Bronchial epithelial cell (primary cell): ENCODE results near the gene TWIST1. TPM values are rescaled to one million over a fixed set of nuclear protein-coding genes. Genes with fewer than 3 reads are reported as not detected.

Experiments
- DNase-seq: peaks from one replicate; pipeline ENCODE4 v3.0.0-alpha.2; 2010; ENCODE audit warnings: low read depth
- FAIRE-seq: peaks from 2 replicates; lab custom pipeline; 2011; peaks lifted over from hg19 to GRCh38; lab: Jason Lieb, UNC
- H3K27me3 ChIP-seq: 2 replicates; pipeline ENCODE4 v1.5.1; 2011; ENCODE audit warnings: low read length; ENCODE audit not compliant: control insufficient read depth, insufficient read depth
- H3K36me3 ChIP-seq: 2 replicates; pipeline ENCODE4 v1.5.1; 2011; ENCODE audit warnings: low read length; ENCODE audit not compliant: control insufficient read depth, insufficient read depth
- H3K4me3 ChIP-seq: 2 replicates; pipeline ENCODE4 v1.5.1; 2011; ENCODE audit warnings: mild to moderate bottlenecking, low read depth, low read length, control low read depth
- CTCF ChIP-seq: IDR thresholded peaks from 2 replicates; pipeline ENCODE4 v1.5.1; 2011; ENCODE audit warnings: mild to moderate bottlenecking, moderate library complexity, low read length, control low read depth, inconsistent platforms; ENCODE audit not compliant: insufficient read depth, severe bottlenecking
- total RNA-seq: library from RNA; depleted of rRNA; stranded (reverse); fragments of >200 nt; gene quantifications from 2 replicates; pipeline ENCODE4 v1.2.1, GENCODE V29; 2014

The TWIST1 gene
- total RNA-seq, 1 donor from 2014 or later, result 23.7 TPM

GRCh38 chr7:19143881-19144574, 26.6 kb upstream of the TWIST1 start:
- FAIRE-seq (no peak), DNase-seq (no peak)
- no peaks in the 10 kb centered on the region for H3K36me3 ChIP-seq
- peaks cover 26% of the 10 kb centered on the region for H3K27me3 ChIP-seq
- no peak overlapping the region for H3K4me3 ChIP-seq
- TF ChIP-seq CTCF, result no peak

- FAIRE-seq, result peak; percentile 43
- H3K4me3 ChIP-seq, result no peak overlapping the region
- no peak for TF ChIP-seq CTCF
Measured at GRCh38 chr7:19139706-19140327, 22.4 kb upstream of the TWIST1 start.

GRCh38 chr7:19133886-19134285, 16.4 kb upstream of the TWIST1 start:
- no peak overlapping the region for H3K4me3 ChIP-seq
- no peaks in the 10 kb centered on the region for H3K27me3 ChIP-seq
- TF ChIP-seq CTCF, result no peak
- FAIRE-seq (no peak), DNase-seq (no peak)
- no peaks in the 10 kb centered on the region for H3K36me3 ChIP-seq

More at GRCh38 chr7:19139706-19140327, 22.4 kb upstream of the TWIST1 start:
- DNase-seq, result no peak
- Histone ChIP-seq H3K27me3 (peaks cover 13% of the 10 kb centered on the region), H3K36me3 (no peaks in the 10 kb centered on the region)

GRCh38 chr7:19133390-19133789, 16.0 kb upstream of the TWIST1 start:
- Histone ChIP-seq H3K27me3 (no peaks in the 10 kb centered on the region), H3K36me3 (no peaks in the 10 kb centered on the region), H3K4me3 (no peak overlapping the region)
- no peak for TF ChIP-seq CTCF
- no peak for FAIRE-seq
- DNase-seq, result no peak

GRCh38 chr7:19128856-19129255, 11.4 kb upstream of the TWIST1 start:
- no peaks in the 10 kb centered on the region for H3K36me3 ChIP-seq
- no peaks in the 10 kb centered on the region for H3K27me3 ChIP-seq
- TF ChIP-seq CTCF, result no peak
- DNase-seq (no peak), FAIRE-seq (no peak)
- H3K4me3 ChIP-seq, result no peak overlapping the region
